Fibroblast of lung (primary cell): ENCODE results near the gene C11orf58. TPM values are rescaled to one million over a fixed set of nuclear protein-coding genes. Genes with fewer than 3 reads are reported as not detected.

Experiments
- DNase-seq, 2 donors: peaks; one replicate each; pipeline versions ENCODE4 v3.0.0 to v3.0.0-alpha.2; 2010; ENCODE audit warnings: low read depth in 2 of 2
- H2AFZ ChIP-seq: 2 replicates; pipeline ENCODE4 v1.5.1; 2012; ENCODE audit warnings: low read length, control low read depth, inconsistent platforms
- H3K27ac ChIP-seq: 2 replicates; pipeline ENCODE4 v1.5.1; 2011; ENCODE audit warnings: low read length, control low read depth; ENCODE audit not compliant: insufficient read depth
- H3K27me3 ChIP-seq: 2 replicates; pipeline ENCODE4 v1.5.1; 2011; ENCODE audit warnings: mild to moderate bottlenecking, low read length; ENCODE audit not compliant: control insufficient read depth, insufficient read depth
- H3K36me3 ChIP-seq: 2 replicates; pipeline ENCODE4 v1.5.1; 2011; ENCODE audit warnings: low read length; ENCODE audit not compliant: control insufficient read depth, insufficient read depth
- H3K4me1 ChIP-seq: 2 replicates; pipeline ENCODE4 v1.5.1; 2011; ENCODE audit warnings: low read length; ENCODE audit not compliant: control insufficient read depth, insufficient read depth; ENCODE audit errors: extremely low read depth
- H3K4me2 ChIP-seq: 2 replicates; pipeline ENCODE4 v1.5.1; 2011; ENCODE audit warnings: low read length, control low read depth; ENCODE audit not compliant: insufficient read depth; ENCODE audit errors: extremely low read depth
- H3K4me3 ChIP-seq, 4 experiments: fragments of 200-600 bp in 1 of 4; sonication (generic) in 1 of 4; replicated peaks in 1 of 4; 2 replicates each; pipeline ENCODE4 v1.5.1; 2011 to 2016; ENCODE audit warnings: low read length in 4 of 4, low read depth in 3 of 4, mild to moderate bottlenecking in 3 of 4, control low read depth in 2 of 4, inconsistent platforms in 1 of 4, mixed read lengths in 1 of 4; ENCODE audit not compliant: insufficient read depth in 1 of 4; ENCODE audit errors: control extremely low read depth in 1 of 4
- H3K79me2 ChIP-seq: 2 replicates; pipeline ENCODE4 v1.5.1; 2012; ENCODE audit warnings: mild to moderate bottlenecking, low read length, inconsistent platforms; ENCODE audit not compliant: control insufficient read depth, insufficient read depth
- H3K9ac ChIP-seq: 2 replicates; pipeline ENCODE4 v1.5.1; 2011; ENCODE audit warnings: mild to moderate bottlenecking, low read length, control low read depth; ENCODE audit not compliant: insufficient read depth
- H3K9me3 ChIP-seq: 2 replicates; pipeline ENCODE4 v1.5.1; 2012; ENCODE audit warnings: low read depth, low read length; ENCODE audit not compliant: control insufficient read depth, insufficient read depth
- H4K20me1 ChIP-seq: 2 replicates; pipeline ENCODE4 v1.5.1; 2011; ENCODE audit warnings: low read length; ENCODE audit not compliant: control insufficient read depth, insufficient read depth; ENCODE audit errors: extremely low read depth
- CTCF ChIP-seq, 2 donors: IDR thresholded peaks in 1 of 2; conservative IDR thresholded peaks in 1 of 2; 1 replicate in 1 of 2; 2 replicates in 1 of 2; pipeline ENCODE4 v1.5.1; 2011 to 2012; ENCODE audit warnings: low read length in 2 of 2, control low read depth in 1 of 2, inconsistent platforms in 1 of 2, low read depth in 1 of 2, mild to moderate bottlenecking in 1 of 2
- EZH2 ChIP-seq: IDR thresholded peaks from 2 replicates; pipeline ENCODE4 v1.5.1; 2012; ENCODE audit warnings: low read length, control low read depth, mild to moderate bottlenecking; ENCODE audit errors: missing control alignments
- polyA plus RNA-seq, 2 donors: library from polyadenylated mRNA; depleted of rRNA in 1 of 2; stranded (reverse) in 1 of 2; unstranded in 1 of 2; fragments of >200 nt; gene quantifications; 2 replicates each; pipeline ENCODE4 v1.2.1, GENCODE V29; 2011 to 2012; ENCODE audit warnings: missing spikeins in 1 of 2
- total RNA-seq: library from RNA; depleted of rRNA; stranded (reverse); fragments of >200 nt; gene quantifications from 2 replicates; pipeline ENCODE4 v1.2.1, GENCODE V29; 2014

The C11orf58 gene
- total and polyA plus RNA-seq, 2 donors (not counting 1 experiment from before 2014, with no cell fraction given): 183 to 184 TPM

- H3K27me3 ChIP-seq: peaks cover 6% of the 10 kb centered on the region
- no peak overlapping the region for H2AFZ ChIP-seq
- no peak for TF ChIP-seq CTCF (conservative IDR thresholded peaks at IDR 0.05 in 1 of 2, IDR thresholded peaks at IDR 0.05 in 1 of 2; ENCODE audit: low read depth in 1 of 2, low read length in 2 of 2)
- TF ChIP-seq EZH2: no peak
- no peaks in the 10 kb centered on the region for H3K4me1 ChIP-seq
- H3K9me3 ChIP-seq: no peaks in the 10 kb centered on the region
- H3K4me2 ChIP-seq: no peak overlapping the region
- no peaks in the 10 kb centered on the region for H3K79me2 ChIP-seq
- H3K27ac ChIP-seq: no peak overlapping the region
- H4K20me1 ChIP-seq: no peaks in the 10 kb centered on the region
- H3K36me3 ChIP-seq: no peaks in the 10 kb centered on the region
- H3K4me3 ChIP-seq: no peak overlapping the region
- H3K9ac ChIP-seq: no peak overlapping the region
- no peak for DNase-seq
Observed at GRCh38 chr11:16772141-16772512, 33.7 kb downstream of the C11orf58 start.

GRCh38 chr11:16773981-16774935 is 35.8 kb downstream of the C11orf58 start:
- DNase-seq: no peak

More at GRCh38 chr11:16773981-16774935, 35.8 kb downstream of the C11orf58 start:
- peaks cover 2% of the 10 kb centered on the region for H3K27me3 ChIP-seq
- no peak overlapping the region for H2AFZ ChIP-seq
- no peaks in the 10 kb centered on the region for H3K9me3 ChIP-seq
- no peaks in the 10 kb centered on the region for H3K36me3 ChIP-seq
- H3K4me2 ChIP-seq: no peak overlapping the region
- no peak overlapping the region for H3K4me3 ChIP-seq
- H4K20me1 ChIP-seq: no peaks in the 10 kb centered on the region
- H3K4me1 ChIP-seq: no peaks in the 10 kb centered on the region
- no peak overlapping the region for H3K27ac ChIP-seq
- TF ChIP-seq CTCF (conservative IDR thresholded peaks at IDR 0.05 in 1 of 2, IDR thresholded peaks at IDR 0.05 in 1 of 2; ENCODE audit: low read depth in 1 of 2, low read length in 2 of 2): no peak
- no peak for TF ChIP-seq EZH2
- H3K9ac ChIP-seq: no peak overlapping the region
- no peaks in the 10 kb centered on the region for H3K79me2 ChIP-seq
